Amygdala (tissue), 56 donors: Measurements from ENCODE around the gene NCAM1.
A peak's percentile ranks its signal among the peaks of the same experiment; 100 is the strongest.
"Not testable (repeated sequence)": the region's sequence is repeated elsewhere in the genome, so short reads cannot be mapped to it uniquely, and the experiment has no call there.

Source experiments
- DNase-seq, 56 donors: peaks; one replicate each; lab custom pipeline; 2025; lab: John Stamatoyannopoulos, UW

NCAM1 gene

DNA sequence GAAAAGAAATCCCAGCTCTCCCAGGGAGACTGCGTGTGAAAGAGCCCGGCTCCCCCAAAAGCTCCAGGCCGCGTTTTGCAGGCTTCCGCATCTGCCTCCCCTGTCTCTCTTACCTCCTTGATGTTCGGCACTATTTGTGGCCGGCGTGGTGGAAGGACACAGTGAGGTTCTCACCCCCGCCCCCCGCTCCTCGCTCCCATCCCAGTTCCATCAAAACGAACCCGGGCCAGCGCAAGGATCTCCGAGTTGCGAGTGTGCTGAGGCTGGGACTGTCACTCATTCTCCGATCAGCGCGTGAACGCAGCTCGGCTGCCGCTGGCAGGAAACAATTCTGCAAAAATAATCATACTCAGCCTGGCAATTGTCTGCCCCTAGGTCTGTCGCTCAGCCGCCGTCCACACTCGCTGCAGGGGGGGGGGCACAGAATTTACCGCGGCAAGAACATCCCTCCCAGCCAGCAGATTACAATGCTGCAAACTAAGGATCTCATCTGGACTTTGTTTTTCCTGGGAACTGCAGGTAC, at the start of gene NCAM1:
TSS of gene NCAM1 (plus strand) at position 275 of the 523 bp plus-strand sequence.
- peak; percentile 31 to 97 (median 88) for DNase-seq

- no peak for DNase-seq
Observed at GRCh38 chr11:112922606-112923005, 38.6 kb upstream of the NCAM1 start.

- DNase-seq, result not testable (repeated sequence)
Observed at GRCh38 chr11:112924836-112925235, 36.4 kb upstream of the NCAM1 start.

DNA sequence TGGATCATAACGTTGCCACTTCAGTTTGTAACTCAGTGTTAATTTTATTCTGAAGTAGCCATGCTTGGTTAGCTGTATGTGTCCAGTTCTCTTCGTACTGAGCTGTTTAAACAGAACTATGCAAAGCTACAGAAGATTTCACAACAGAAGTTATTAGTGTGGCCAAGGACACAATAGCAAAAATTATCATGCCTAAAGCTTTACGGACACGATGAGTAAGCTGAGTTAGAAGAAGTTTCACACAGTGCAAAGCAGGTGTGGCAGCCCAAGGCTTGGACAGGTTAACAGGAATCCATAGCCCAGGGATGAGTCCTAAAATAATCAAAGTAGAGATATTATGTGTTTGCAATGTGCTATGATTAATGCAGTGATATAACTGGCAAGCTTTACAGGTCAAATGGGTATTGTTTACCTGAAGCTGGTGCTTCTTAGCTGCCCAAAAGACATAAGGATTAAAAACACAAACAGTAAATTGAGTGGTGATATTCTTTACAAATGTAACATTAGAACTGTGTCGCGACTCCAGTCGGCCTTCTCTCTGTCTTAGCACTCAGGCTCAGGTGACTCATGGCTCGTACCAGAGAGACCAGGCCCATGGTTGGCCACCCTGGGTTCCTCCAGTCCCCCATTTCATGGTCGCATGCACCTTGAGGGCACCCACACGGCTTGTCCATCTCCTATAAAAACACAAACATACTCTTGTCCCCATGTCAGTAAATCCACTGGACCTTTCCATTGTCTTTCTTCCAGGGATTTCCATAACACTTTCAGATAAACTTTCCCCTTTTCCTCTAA, 35.5 kb upstream of the NCAM1 start:
- no peak for DNase-seq

- no peak for DNase-seq
Observed at GRCh38 chr11:112928136-112928535, 33.1 kb upstream of the NCAM1 start.

- DNase-seq, result no peak
Observed at GRCh38 chr11:112929432-112929831, 31.8 kb upstream of the NCAM1 start.

DNA sequence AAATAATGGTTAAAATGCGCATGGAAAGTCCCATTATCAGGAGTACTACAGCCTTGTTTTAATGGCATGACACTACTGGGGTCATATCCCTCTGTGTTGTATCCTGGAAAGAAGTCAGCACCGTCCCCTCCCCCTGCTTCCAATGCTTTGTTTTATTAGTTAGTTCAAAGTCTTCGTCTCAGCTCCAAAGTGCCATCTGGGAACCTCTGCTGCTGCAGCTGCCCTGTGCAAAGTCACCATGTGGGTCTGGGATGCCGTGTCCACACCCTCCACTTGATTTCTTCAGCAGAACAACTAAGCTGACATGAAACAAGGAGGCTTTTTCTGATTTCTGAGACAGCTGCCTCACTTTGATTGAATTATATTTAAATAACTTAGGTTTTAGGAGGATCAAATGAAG, 29.5 kb upstream of the NCAM1 start:
- DNase-seq, result no peak

- DNase-seq, result no peak
Observed at GRCh38 chr11:112932593-112932992, 28.6 kb upstream of the NCAM1 start.

- DNase-seq, result no peak
Observed at GRCh38 chr11:112933970-112934369, 27.2 kb upstream of the NCAM1 start.

DNA sequence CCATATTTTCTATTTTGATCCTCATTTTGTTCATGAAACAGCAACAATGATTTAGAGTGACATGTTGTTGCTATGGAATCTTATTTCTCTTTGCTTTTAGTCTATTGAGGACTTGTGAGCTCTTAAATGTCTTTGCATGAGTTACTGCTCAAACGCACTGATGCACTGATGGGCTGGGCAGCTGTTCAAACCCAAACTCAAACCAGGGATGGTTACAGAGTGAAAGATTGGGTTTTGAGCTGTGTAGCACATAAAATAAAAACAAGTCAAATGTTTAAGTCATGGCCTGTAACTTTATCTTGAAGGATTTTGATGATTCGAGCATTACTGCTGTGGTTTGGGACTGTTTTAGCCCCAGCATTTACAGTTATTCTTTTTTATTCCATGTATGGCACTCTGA, 20.1 kb upstream of the NCAM1 start:
- DNase-seq, result no peak

- DNase-seq, result no peak
Observed at GRCh38 chr11:112942966-112943643, 18.1 kb upstream of the NCAM1 start.

- DNase-seq, result no peak
Observed at GRCh38 chr11:112946866-112947265, 14.4 kb upstream of the NCAM1 start.

DNA sequence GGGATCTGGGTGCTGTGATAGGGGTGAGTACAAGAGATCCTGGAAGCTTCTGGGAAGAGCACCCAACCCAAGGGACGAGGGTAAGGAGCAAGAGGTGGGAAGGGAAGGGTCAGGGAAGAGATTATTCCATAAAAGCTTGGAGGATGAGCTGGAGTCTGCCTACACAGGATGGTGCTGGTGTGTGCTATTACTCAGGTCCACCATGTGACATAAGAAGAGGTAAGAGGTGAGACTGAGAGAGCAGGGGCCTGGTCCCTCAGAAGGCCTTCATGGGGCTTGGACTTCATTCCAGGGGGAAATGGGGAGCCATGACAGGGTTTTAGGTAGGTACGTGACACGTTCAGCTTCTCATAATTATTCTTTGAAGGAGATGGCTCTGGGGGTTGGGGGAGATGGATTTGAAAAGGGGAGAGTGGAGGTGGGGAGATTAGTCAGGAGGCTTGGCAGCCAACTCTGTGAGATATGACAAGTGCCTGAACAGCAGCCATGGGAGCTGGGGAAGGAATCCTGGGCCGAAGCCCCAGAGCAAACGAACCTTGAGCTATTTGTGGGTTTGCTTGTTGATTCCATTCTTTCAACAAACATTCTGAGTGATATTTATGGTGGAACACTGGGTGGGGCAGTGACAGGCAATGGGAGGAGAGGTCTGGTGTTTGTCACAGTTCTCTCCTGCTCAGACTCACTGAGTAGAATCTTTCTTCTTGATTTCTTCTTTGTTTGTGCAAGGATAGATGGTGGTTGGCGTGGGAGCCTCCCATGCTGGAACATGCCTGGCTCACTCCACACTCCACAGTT, 11.2 kb upstream of the NCAM1 start:
- no peak for DNase-seq

DNA sequence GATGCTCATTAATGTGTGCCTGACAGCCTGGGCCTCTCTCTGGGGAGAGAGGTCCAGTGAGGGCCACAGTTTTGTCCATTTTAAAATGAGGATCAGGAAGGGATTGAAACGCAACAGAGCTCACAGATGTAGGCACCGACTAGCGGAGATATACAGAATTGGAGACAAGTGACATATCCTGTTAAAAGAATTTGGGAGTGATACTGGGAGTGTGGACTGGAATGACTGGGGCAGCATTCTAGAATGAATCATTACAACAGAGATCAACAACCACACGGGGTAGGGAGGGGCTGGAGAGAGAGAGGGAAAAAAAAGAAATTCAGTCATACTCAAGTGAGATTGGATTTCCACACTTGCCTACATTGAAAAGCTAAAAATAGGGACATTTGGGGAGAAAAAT, 2.5 kb upstream of the NCAM1 start:
- no peak for DNase-seq

GRCh38 chr11:112961751-112962578, 745 bp downstream of the NCAM1 start:
- DNase-seq, result peak in 48 of 56 donors; percentile 14 to 78 (median 50)

- peak in 55 of 56 donors; percentile 13 to 90 (median 75) for DNase-seq
Observed at GRCh38 chr11:112962579-112963367, 1.6 kb downstream of the NCAM1 start.

DNA sequence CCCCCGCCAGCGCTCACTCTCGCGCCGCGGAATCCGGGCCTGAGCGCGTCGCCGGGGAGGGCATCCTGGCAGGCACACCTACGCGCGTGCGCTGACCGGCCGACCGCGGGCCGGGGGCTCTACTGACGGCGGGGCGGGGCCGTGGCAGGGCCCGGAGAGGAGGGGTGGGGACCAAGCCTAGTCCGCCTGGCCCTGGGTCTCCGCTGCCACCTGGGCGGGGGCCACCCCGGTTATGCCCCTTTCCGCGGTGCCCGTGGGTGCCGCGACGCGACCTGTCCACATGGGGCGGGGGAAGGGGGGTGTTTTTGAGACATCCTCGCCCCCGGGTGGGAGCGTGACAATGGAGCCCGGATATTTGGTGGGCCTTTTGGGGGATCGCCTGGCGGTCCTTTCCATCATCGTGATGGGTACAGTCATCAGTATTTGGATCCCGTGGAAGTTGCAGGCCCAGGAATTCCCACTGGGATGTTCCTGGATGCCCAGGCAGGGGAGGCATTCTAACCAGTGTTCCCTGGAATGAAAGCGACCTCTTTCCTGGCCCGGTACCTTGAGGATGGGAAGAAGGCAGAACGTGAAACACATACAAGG, 2.2 kb downstream of the NCAM1 start:
- DNase-seq, result peak in 13 of 56 donors; percentile 3 to 62 (median 49)

DNA sequence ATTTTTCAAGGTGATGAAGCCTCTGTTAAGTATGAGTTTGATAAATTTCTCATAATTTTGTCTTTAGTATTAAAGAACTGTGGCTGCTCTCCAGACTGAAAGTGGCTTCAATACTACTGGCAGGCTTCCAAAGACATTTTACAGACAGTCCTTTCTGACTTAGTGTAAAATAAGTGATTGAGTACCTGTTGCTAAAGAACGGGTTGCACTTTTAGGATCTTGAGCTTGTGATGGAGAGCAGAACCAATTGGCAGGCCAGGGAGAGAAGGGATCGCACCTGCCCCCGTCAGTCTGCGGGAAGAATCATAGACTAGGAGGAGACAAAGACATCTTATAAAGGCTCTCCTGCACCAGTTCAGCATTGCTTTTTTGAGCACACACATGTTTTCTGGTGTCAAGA, 4.4 kb downstream of the NCAM1 start:
- DNase-seq, result peak in 1 of 56 donors; percentile 2

GRCh38 chr11:112966561-112966960, 5.3 kb downstream of the NCAM1 start:
- no peak for DNase-seq
